ACC112 (cell line): Measurements from ENCODE around the gene ERCC4.

Source experiments
- H2AFZ ChIP-seq: fragments of 200-600 bp; sonication (generic); one replicate; pipeline ENCODE4 v1.6.0; 2017; ENCODE audit warnings: antibody characterized with exemption, low read length; ENCODE audit not compliant: unreplicated experiment
- H3K27ac ChIP-seq: fragments of 200-600 bp; sonication (generic); 2 replicates; pipeline ENCODE4 v1.5.1; 2014; ENCODE audit warnings: low read depth, mild to moderate bottlenecking, antibody characterized with exemption, low read length, moderate library complexity
- H3K27me3 ChIP-seq: fragments of 200-600 bp; sonication (generic); 2 replicates; pipeline ENCODE4 v1.6.1; 2014; ENCODE audit warnings: mild to moderate bottlenecking, antibody characterized with exemption, low read length, moderate library complexity, mixed read lengths; ENCODE audit not compliant: insufficient read depth
- H3K36me3 ChIP-seq: fragments of 200-600 bp; sonication (generic); 2 replicates; pipeline ENCODE4 v1.6.1; 2016; ENCODE audit warnings: mild to moderate bottlenecking, antibody characterized with exemption, low read length, moderate library complexity, mixed read lengths; ENCODE audit not compliant: insufficient read depth
- H3K4me1 ChIP-seq: fragments of 200-600 bp; sonication (generic); one replicate; pipeline ENCODE4 v1.6.1; 2016; ENCODE audit warnings: low read length, mixed read lengths; ENCODE audit not compliant: insufficient read depth, unreplicated experiment, control insufficient read depth
- H3K4me3 ChIP-seq: fragments of 200-600 bp; sonication (generic); 2 replicates; pipeline ENCODE4 v1.5.1; 2014; ENCODE audit warnings: mild to moderate bottlenecking, low read depth, low read length
- H3K79me2 ChIP-seq: fragments of 200-600 bp; sonication (generic); one replicate; pipeline ENCODE4 v1.6.0; 2016; ENCODE audit warnings: low read length; ENCODE audit not compliant: control insufficient read depth, unreplicated experiment, insufficient read depth

ERCC4 gene

GRCh38 chr16:13988038-13988437 is 68.1 kb downstream of the ERCC4 start:
- no peak overlapping the region for H3K27ac ChIP-seq
- H3K4me1 ChIP-seq, result no peaks in the 10 kb centered on the region
- no peak overlapping the region for H3K4me3 ChIP-seq
- H2AFZ ChIP-seq, result no peak overlapping the region
- H3K27me3 ChIP-seq, result no peaks in the 10 kb centered on the region
- H3K79me2 ChIP-seq, result no peaks in the 10 kb centered on the region
- no peaks in the 10 kb centered on the region for H3K36me3 ChIP-seq

GRCh38 chr16:13992322-13992721 is 72.4 kb downstream of the ERCC4 start:
- H3K79me2 ChIP-seq, result no peaks in the 10 kb centered on the region
- no peak overlapping the region for H2AFZ ChIP-seq
- H3K27me3 ChIP-seq, result no peaks in the 10 kb centered on the region
- H3K4me3 ChIP-seq, result no peak overlapping the region
- no peak overlapping the region for H3K27ac ChIP-seq
- no peaks in the 10 kb centered on the region for H3K4me1 ChIP-seq
- no peaks in the 10 kb centered on the region for H3K36me3 ChIP-seq

DNA sequence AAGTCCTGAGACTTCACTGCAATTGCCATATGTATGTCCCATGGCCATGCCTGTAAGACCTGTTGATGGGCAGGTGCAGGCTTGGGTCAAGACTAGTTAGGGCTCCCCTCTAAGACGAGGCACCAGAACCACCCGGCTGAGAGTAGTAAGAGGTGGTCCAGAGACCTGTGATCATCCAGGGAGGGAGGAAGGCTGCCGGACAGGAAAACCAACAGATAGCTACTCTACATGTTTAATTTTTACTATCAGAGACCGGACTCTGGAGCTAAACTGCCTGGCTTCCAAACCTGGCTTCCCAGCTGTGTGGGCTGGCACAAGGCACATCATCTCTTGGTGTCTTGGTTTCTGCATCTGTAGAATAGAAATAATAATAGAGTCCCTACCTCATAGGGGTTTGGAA is 73.0 kb downstream of the ERCC4 start:
- H3K79me2 ChIP-seq, result no peaks in the 10 kb centered on the region

DNA sequence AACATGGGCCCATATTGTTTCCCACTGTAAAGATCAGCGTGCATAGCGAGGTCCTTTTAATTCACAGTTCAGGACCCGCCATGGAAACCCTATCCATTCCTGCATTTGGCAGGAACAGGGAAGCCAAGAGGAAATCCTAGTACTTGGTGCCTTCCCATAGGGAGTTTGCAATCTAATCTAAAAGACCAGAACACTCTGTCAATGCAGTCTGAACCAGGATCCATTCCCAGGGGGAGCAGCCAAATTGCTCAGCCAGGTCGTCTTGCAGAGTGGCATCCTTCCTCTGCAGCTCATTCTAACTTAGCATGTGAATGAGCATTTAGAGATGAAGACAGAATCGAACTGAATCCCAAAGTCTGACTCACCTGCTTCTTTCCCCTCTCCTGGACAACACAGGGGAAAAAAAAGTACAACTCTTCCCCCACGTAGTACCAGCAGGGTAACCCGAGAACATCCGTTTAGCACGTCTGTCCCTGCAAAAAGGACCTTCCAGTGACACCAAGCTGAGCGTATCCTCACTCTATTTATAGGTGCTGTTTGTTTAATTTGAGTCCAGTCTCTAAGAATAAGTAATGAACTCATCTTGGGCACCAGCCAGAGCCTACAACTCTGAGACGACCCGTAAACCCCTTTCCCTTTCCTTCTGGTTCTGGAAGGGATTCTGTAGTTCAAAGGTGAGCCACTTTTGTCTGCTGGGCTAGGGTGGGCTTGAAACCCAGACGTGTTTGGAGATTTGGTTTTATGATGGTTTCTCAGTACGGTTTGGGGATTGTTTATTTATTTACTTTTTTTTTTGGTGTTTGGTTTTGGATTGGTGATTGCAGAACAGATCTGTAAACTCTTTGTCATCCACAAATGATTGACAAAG is 74.5 kb downstream of the ERCC4 start:
- Histone ChIP-seq H2AFZ (no peak overlapping the region), H3K27me3 (no peaks in the 10 kb centered on the region), H3K4me3 (no peak overlapping the region), H3K79me2 (no peaks in the 10 kb centered on the region), H3K36me3 (no peaks in the 10 kb centered on the region), H3K4me1 (no peaks in the 10 kb centered on the region), H3K27ac (no peak overlapping the region)

More for the DNA sequence above, 73.0 kb downstream of the ERCC4 start:
- H3K4me1 ChIP-seq, result no peaks in the 10 kb centered on the region
- no peaks in the 10 kb centered on the region for H3K27me3 ChIP-seq
- no peak overlapping the region for H3K4me3 ChIP-seq
- no peak overlapping the region for H2AFZ ChIP-seq
- no peaks in the 10 kb centered on the region for H3K36me3 ChIP-seq
- H3K27ac ChIP-seq, result no peak overlapping the region

DNA sequence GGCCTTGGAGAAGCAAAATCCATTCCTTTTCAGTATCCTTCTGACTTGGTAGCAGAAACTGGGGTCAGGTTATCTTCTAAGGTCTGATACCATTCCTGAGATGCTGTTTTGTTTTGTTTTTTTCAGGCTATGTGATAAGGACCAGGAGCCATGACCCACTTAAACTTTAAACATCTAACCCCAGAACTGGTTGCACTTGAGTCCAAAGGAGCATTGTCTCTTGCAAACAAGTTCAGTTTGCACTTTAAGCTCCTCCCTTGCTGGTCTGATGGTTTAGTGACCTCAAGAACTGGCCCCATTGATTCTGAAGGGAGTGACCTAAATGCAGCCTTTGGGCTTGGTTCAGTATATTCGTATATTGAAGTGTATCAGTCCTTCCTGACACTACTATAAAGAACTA is 75.2 kb downstream of the ERCC4 start:
- H3K4me3 ChIP-seq, result no peak overlapping the region
- no peaks in the 10 kb centered on the region for H3K4me1 ChIP-seq
- no peak overlapping the region for H3K27ac ChIP-seq
- no peaks in the 10 kb centered on the region for H3K36me3 ChIP-seq
- no peaks in the 10 kb centered on the region for H3K27me3 ChIP-seq
- H3K79me2 ChIP-seq, result no peaks in the 10 kb centered on the region
- H2AFZ ChIP-seq, result no peak overlapping the region

DNA sequence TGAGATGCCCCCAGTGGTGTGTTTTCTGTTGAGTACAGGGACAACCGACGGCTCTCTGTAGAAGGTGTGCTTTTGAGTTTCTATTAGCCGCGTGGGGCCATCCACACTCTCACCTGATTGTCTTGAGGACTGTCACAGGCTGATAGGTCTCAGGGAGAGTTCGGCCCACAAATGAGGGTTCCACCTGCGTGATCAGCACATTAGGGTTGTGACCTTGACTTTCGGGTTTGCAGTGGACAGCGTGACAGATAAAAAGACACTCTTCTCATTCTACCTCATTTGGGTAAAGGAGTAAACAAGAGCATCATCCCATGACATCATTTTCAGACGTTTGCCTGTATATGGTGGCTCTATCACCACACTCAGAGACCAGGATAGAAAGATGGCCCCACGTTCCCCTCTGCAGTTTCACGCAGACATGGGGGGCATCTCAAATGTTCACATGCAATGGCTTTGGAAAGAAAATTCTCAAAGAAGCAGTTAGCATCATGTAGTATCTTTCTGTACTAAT is 76.9 kb downstream of the ERCC4 start:
- no peak overlapping the region for H3K27ac ChIP-seq
- no peaks in the 10 kb centered on the region for H3K36me3 ChIP-seq
- no peak overlapping the region for H2AFZ ChIP-seq
- H3K27me3 ChIP-seq, result no peaks in the 10 kb centered on the region
- no peaks in the 10 kb centered on the region for H3K4me1 ChIP-seq
- no peaks in the 10 kb centered on the region for H3K79me2 ChIP-seq
- no peak overlapping the region for H3K4me3 ChIP-seq

- peaks cover 2% of the 10 kb centered on the region for H3K4me1 ChIP-seq
- no peak overlapping the region for H3K4me3 ChIP-seq
- H3K79me2 ChIP-seq, result no peaks in the 10 kb centered on the region
- H2AFZ ChIP-seq, result no peak overlapping the region
- no peak overlapping the region for H3K27ac ChIP-seq
- no peaks in the 10 kb centered on the region for H3K27me3 ChIP-seq
- H3K36me3 ChIP-seq, result no peaks in the 10 kb centered on the region
These were observed 77.6 kb downstream of the ERCC4 start for GRCh38 chr16:13997526-13997925.

DNA sequence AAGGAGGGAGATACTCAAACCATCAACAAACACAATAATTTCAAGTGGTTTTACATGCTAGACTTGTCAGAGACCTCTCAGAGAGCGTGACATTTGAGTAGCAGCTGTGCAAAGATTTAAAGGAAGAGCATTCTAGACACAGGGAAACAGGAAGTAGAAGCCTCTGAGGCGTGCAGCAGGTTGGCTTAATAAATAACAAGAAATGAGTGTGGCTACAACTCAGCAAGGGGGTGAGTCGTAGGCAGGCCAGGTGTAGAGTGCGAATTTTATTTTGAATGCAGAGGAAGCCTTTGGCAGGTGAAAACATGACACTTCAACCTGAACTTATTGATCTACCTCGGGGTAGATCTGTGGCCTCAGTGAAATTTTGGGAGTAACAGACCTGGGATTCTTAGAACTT is 78.0 kb downstream of the ERCC4 start:
- H3K27ac ChIP-seq, result no peak overlapping the region
- no peak overlapping the region for H2AFZ ChIP-seq
- no peaks in the 10 kb centered on the region for H3K27me3 ChIP-seq
- no peak overlapping the region for H3K4me3 ChIP-seq
- peaks cover 6% of the 10 kb centered on the region for H3K4me1 ChIP-seq
- H3K79me2 ChIP-seq, result no peaks in the 10 kb centered on the region
- no peaks in the 10 kb centered on the region for H3K36me3 ChIP-seq

DNA sequence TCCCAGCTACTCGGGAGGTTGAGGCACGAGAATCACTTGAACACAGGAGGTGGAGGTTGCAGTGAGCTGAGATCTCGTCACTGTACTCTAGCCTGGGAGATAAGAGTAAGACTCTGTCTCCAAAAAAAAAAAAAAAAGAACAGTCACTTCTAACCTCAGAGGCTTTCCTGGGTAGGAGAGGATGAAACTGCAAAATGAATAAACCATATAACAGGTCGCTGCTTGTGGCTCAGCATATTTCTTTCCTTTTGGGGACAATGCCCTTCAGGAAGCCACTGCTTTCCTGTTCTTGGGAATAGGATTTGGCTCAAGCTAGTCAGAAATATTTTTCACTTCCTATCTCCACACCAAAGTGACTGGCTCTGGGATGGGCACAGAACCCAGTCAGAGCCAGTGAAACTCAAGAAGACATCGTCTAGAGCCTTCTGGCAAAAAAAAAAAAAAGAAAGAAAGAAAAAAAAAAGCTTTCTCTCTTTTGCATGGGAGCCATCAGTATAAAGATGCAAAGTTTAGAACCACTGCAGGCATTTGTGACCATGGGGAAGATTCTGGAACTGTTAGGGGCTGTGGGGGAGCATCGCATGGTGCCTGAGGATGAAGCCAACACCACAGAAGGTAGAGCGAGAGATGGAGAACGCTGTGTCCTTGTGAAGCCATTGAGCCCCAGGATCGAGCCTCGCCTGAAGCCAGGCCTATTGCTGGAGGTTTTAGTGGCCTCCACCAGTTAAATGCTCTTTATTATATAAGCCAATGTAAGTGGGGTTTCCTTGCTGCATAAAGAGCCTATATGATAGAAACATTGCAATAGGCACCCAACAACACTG is 79.3 kb downstream of the ERCC4 start:
- no peak overlapping the region for H3K4me3 ChIP-seq

GRCh38 chr16:13999895-14000425 is 80.0 kb downstream of the ERCC4 start:
- Histone ChIP-seq H2AFZ (no peak overlapping the region), H3K27ac (no peak overlapping the region), H3K4me3 (no peak overlapping the region)

More for the DNA sequence above, 79.3 kb downstream of the ERCC4 start:
- no peaks in the 10 kb centered on the region for H3K27me3 ChIP-seq
- H3K4me1 ChIP-seq, result peaks cover 8% of the 10 kb centered on the region
- no peak overlapping the region for H2AFZ ChIP-seq
- no peak overlapping the region for H3K27ac ChIP-seq
- no peaks in the 10 kb centered on the region for H3K36me3 ChIP-seq
- H3K79me2 ChIP-seq, result no peaks in the 10 kb centered on the region

More at GRCh38 chr16:13999895-14000425, 80.0 kb downstream of the ERCC4 start:
- no peaks in the 10 kb centered on the region for H3K27me3 ChIP-seq
- no peaks in the 10 kb centered on the region for H3K79me2 ChIP-seq
- H3K4me1 ChIP-seq, result peaks cover 8% of the 10 kb centered on the region
- H3K36me3 ChIP-seq, result no peaks in the 10 kb centered on the region
